WTC11 (cell line): ENCODE measurements around the gene SPTB.

Experiments used
- CTCF ChIP-seq: fragments of 200-600 bp; IDR thresholded peaks from 2 replicates; pipeline ENCODE4 v1.8.0; 2022; ENCODE audit warnings: antibody characterized with exemption
- E2F1 ChIP-seq: sonication (generic); formaldehyde crosslinking; IDR thresholded peaks from 2 replicates; pipeline ENCODE4 v1.8.0; 2022; ENCODE audit warnings: mild to moderate bottlenecking, missing genetic modification reagents
- IRF2 ChIP-seq: sonication (generic); formaldehyde crosslinking; IDR thresholded peaks from 2 replicates; pipeline ENCODE4 v1.8.0; 2022; ENCODE audit warnings: low read depth, missing genetic modification reagents, borderline replicate concordance
- NFYB ChIP-seq: sonication (generic); formaldehyde crosslinking; conservative IDR thresholded peaks from 2 replicates; pipeline ENCODE4 v1.8.0; 2022; ENCODE audit warnings: low read depth, missing genetic modification reagents
- NR1H2 ChIP-seq: sonication (generic); formaldehyde crosslinking; IDR thresholded peaks from 2 replicates; pipeline ENCODE4 v1.9.0; 2021; ENCODE audit warnings: mild to moderate bottlenecking, moderate library complexity, missing genetic modification reagents
- PREB ChIP-seq: sonication (generic); formaldehyde crosslinking; IDR thresholded peaks from 2 replicates; pipeline ENCODE4 v1.8.1; 2022; ENCODE audit warnings: mild to moderate bottlenecking, missing genetic modification reagents, moderate library complexity, borderline replicate concordance
- SMAD3 ChIP-seq: sonication (generic); formaldehyde crosslinking; IDR thresholded peaks from 2 replicates; pipeline ENCODE4 v1.8.0; 2022; ENCODE audit warnings: missing genetic modification reagents, mild to moderate bottlenecking, borderline replicate concordance
- SP1 ChIP-seq: sonication (generic); formaldehyde crosslinking; conservative IDR thresholded peaks from 2 replicates; pipeline ENCODE4 v1.8.1; 2022; ENCODE audit warnings: missing genetic modification reagents
- TCF7 ChIP-seq: sonication (generic); formaldehyde crosslinking; IDR thresholded peaks from 2 replicates; pipeline ENCODE4 v1.8.0; 2022; ENCODE audit warnings: mild to moderate bottlenecking, low read depth, missing genetic modification reagents, moderate library complexity
- USF1 ChIP-seq: sonication (generic); formaldehyde crosslinking; IDR thresholded peaks from 2 replicates; pipeline ENCODE4 v1.8.0; 2022; ENCODE audit warnings: mild to moderate bottlenecking, missing genetic modification reagents
- ZNF232 ChIP-seq: sonication (generic); formaldehyde crosslinking; IDR thresholded peaks from 2 replicates; pipeline ENCODE4 v1.8.0; 2022; ENCODE audit warnings: mild to moderate bottlenecking, missing genetic modification reagents
- TF ChIP-seq, protein P1 (sequence below): sonication (generic); formaldehyde crosslinking; IDR thresholded peaks from 2 replicates; pipeline ENCODE4 v1.8.0; 2022; ENCODE audit warnings: mild to moderate bottlenecking, missing genetic modification reagents

DNA sequence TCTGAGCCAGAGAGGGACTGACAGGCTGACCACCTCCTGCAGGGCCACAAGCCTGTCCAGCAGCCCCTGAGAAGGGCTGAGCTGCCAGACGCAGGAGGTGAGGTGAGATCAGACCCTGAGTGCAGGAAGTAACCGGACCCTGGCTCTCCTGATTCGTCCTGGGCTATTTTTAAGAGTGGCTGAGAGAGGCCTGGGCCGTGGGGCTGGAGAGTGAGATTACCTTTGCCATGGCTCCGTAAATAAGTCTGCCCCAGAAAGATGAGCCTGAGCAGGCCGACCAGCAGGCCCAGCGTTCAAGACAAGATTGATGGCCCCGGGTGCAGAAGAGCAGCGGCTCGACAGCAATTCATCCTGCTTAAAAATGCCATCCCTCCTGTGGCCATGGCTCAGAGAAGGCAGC is 54.2 kb downstream of the SPTB start:
- TF ChIP-seq PREB (CRISPR knock-in tag): no peak
- no peak for TF ChIP-seq IRF2 (CRISPR knock-in tag)
- no peak for TF ChIP-seq NR1H2 (CRISPR knock-in tag)
- TF ChIP-seq CTCF: no peak
- no peak for TF ChIP-seq NFYB (CRISPR knock-in tag)
- TF ChIP-seq SMAD3: no peak
- TF ChIP-seq, protein P1, sequence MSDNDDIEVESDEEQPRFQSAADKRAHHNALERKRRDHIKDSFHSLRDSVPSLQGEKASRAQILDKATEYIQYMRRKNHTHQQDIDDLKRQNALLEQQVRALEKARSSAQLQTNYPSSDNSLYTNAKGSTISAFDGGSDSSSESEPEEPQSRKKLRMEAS: no peak
- TF ChIP-seq ZNF232 (CRISPR knock-in tag): no peak
- TF ChIP-seq SP1: no peak
- TF ChIP-seq USF1 (CRISPR knock-in tag): no peak
- no peak for TF ChIP-seq E2F1 (CRISPR knock-in tag)
- TF ChIP-seq TCF7 (CRISPR knock-in tag): no peak
